BE2C (cell line): ENCODE data around the gene OTOP3.

Experiments
- DNase-seq: peaks from one replicate; pipeline ENCODE4 v3.0.0-alpha.2; 2020
- H3K27me3 ChIP-seq: fragments of 250-450 bp; sonication (Bioruptor Pico); 2 replicates; pipeline ENCODE4 v1.5.1; 2020; ENCODE audit warnings: mild to moderate bottlenecking
- H3K36me3 ChIP-seq: fragments of 250-450 bp; sonication (Bioruptor Pico); 2 replicates; pipeline ENCODE4 v1.5.1; 2020; ENCODE audit warnings: mild to moderate bottlenecking
- H3K4me1 ChIP-seq: fragments of 250-450 bp; sonication (Bioruptor Pico); 2 replicates; pipeline ENCODE4 v1.5.1; 2020
- H3K4me3 ChIP-seq: 2 replicates; pipeline ENCODE4 v1.5.1; 2011; ENCODE audit warnings: low read depth, low read length
- H3K9me3 ChIP-seq: fragments of 250-450 bp; sonication (Bioruptor Pico); 2 replicates; pipeline ENCODE4 v1.5.1; 2020
- TF ChIP-seq, protein P1 (sequence below): IDR thresholded peaks from 2 replicates; pipeline ENCODE4 v1.5.1; 2012; ENCODE audit warnings: mild to moderate bottlenecking, low read depth, low read length

OTOP3 gene

GRCh38 chr17:74921026-74921681 is 14.5 kb upstream of the OTOP3 start:
- no peaks in the 10 kb centered on the region for H3K36me3 ChIP-seq
- DNase-seq = no peak
- H3K9me3 ChIP-seq = no peaks in the 10 kb centered on the region
- peaks cover 38% of the 10 kb centered on the region for H3K27me3 ChIP-seq
- no peak overlapping the region for H3K4me3 ChIP-seq
- TF ChIP-seq, protein P1, sequence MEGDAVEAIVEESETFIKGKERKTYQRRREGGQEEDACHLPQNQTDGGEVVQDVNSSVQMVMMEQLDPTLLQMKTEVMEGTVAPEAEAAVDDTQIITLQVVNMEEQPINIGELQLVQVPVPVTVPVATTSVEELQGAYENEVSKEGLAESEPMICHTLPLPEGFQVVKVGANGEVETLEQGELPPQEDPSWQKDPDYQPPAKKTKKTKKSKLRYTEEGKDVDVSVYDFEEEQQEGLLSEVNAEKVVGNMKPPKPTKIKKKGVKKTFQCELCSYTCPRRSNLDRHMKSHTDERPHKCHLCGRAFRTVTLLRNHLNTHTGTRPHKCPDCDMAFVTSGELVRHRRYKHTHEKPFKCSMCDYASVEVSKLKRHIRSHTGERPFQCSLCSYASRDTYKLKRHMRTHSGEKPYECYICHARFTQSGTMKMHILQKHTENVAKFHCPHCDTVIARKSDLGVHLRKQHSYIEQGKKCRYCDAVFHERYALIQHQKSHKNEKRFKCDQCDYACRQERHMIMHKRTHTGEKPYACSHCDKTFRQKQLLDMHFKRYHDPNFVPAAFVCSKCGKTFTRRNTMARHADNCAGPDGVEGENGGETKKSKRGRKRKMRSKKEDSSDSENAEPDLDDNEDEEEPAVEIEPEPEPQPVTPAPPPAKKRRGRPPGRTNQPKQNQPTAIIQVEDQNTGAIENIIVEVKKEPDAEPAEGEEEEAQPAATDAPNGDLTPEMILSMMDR = no peak
- no peaks in the 10 kb centered on the region for H3K4me1 ChIP-seq

DNA sequence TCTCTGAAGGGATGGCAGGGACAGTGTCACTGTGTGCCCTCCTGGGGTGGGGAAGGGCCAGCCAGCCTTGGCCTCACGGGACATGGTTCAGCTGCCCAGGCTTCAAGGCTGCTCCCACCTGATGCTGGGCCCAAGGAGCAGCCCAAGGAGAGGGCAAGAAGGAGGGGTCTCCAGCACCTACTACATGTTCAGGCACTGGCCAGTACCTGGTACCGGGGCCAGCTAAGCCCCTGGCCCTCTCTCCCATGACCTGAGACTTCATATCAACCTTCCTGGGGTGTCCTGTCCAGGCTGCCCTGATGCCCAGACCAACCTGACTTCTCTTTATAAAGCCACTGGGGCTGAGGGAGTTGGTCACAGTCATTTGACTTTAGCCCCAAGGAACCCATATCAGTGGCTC is 13.9 kb upstream of the OTOP3 start:
- H3K27me3 ChIP-seq = peaks cover 42% of the 10 kb centered on the region
- DNase-seq = no peak
- H3K9me3 ChIP-seq = no peaks in the 10 kb centered on the region
- no peak overlapping the region for H3K4me3 ChIP-seq
- no peaks in the 10 kb centered on the region for H3K36me3 ChIP-seq
- TF ChIP-seq, protein P1 = no peak
- no peaks in the 10 kb centered on the region for H3K4me1 ChIP-seq

GRCh38 chr17:74922172-74922571 is 13.5 kb upstream of the OTOP3 start:
- DNase-seq = no peak
- Histone ChIP-seq H3K4me1 (no peaks in the 10 kb centered on the region), H3K4me3 (no peak overlapping the region), H3K36me3 (no peaks in the 10 kb centered on the region), H3K9me3 (no peaks in the 10 kb centered on the region), H3K27me3 (peaks cover 46% of the 10 kb centered on the region)
- TF ChIP-seq, protein P1 = no peak

DNA sequence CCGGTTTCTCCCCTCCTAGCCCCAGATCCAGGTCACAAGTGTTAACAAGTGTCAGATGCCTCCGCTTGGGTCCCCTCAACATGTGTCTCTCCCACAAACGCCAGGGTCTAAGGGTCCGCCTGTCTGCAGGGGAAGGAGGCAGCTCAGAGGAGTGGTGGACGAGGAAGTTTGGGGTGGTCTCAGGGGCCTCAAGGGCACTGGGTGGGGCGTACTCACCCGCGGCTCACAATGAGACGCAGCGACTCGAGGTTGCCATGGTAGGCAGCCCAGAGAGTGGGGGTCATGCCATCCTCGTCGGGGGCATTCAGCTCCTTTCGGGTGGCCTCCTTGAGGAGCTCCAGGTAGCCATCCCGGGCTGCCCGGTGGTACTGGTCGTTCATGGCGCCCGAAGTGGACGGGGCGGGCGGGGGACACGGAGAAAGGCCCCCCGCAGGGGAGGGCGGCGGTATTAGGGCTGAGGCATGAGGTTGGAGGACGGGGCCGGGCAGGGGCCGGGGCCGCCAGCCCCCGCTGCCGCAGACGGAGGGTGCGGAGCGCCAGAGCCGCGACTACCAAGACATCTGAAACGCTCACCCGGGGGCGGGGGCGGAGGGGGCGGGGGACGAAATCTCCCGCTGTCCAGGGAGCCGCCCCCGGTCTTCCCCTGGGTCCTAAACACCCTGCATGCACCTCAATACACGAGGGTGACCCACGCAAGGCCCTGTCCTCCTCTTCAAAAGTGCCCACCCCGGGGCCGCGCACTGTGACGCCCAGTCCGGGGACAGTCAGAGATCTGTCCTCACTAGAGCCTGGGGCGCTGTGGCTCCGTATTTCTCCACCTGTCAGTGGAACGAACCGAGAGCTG is 12.8 kb upstream of the OTOP3 start, which contains the start of gene USH1G:
Gene USH1G, minus strand, starts transcription at position 562 of the 844 bp plus-strand sequence. Its CDS starts 182 bp downstream, at position 380.
- no peaks in the 10 kb centered on the region for H3K9me3 ChIP-seq
- H3K4me1 ChIP-seq = no peaks in the 10 kb centered on the region
- TF ChIP-seq, protein P1 = no peak
- no peaks in the 10 kb centered on the region for H3K36me3 ChIP-seq
- DNase-seq = no peak
- H3K4me3 ChIP-seq = no peak within 1 kb of the TSS
- H3K27me3 ChIP-seq = peaks cover 52% of the 10 kb centered on the region

DNA sequence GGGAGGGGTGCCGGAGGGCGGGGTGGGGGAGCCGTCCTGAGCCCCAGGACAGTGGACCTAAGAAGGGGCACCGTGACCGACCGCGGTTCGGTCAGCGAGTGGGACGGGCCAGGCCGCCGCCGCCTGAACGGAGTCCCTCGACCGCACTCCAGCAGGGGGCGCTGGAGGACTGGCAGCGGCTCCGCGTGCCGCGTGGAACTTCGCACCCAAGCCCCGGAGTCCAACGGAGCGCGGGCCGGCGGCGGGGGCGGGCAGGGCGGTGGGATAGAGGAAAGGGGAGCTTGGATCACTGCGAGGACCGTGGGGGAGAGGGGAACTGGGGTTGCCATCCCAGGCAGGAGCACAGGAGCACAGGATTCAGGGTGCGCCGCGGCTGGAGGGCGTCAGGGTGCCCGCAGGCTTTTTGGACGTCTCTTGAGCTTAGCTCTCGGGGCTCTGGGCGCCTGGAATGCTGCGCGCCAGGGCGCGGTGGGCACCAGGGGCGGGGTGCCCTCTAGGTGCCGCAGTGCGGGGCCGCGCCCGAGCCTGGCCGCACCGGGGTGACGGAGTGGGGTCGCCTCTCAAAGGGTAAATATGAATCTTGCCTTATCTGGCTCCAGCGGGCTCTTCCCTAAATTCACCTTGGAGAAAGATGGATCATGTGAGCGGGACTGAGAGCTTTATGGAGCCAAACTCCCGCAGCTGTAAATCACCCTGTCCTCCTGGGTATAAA is 12.0 kb upstream of the OTOP3 start:
- Histone ChIP-seq H3K4me3 (no peak overlapping the region), H3K27me3 (peaks cover 52% of the 10 kb centered on the region), H3K9me3 (no peaks in the 10 kb centered on the region), H3K4me1 (no peaks in the 10 kb centered on the region), H3K36me3 (no peaks in the 10 kb centered on the region)
- peak; percentile 82 for DNase-seq
- TF ChIP-seq, protein P1 = peak; percentile 64
